HepG2 (cell line): ENCODE data around the gene LHB. TPM values are rescaled to one million over a fixed set of nuclear protein-coding genes. Genes with fewer than 3 reads are reported as not detected.

Experiments used
- ATAC-seq: fragments of 200-7000 bp; cut with Tn5 transposase; 3 replicates; pipeline ENCODE4 v1.9.1; 2020; ENCODE audit warnings: mild to moderate bottlenecking, moderate library complexity
- BruUV-seq: library from RNA; stranded (reverse); fragments of 400-500 nt; replicated peaks from 2 replicates; lab custom pipeline; 2021; lab: Mats Ljungman, UMichigan
- CTCF ChIA-PET: fragments of 300-600 bp; formaldehyde crosslinking; extraction: SDS; loops from one replicate; lab custom pipeline; 2021; ENCODE audit warnings: low total read pairs, inconsistent platforms, low intra/inter-chr PET ratio; lab: Yijun Ruan, JAX
- POLR2A ChIA-PET: fragments of 350-600 bp; sonication (Branson Sonifier 250); formaldehyde crosslinking; loops from one replicate; lab custom pipeline; 2020; ENCODE audit warnings: antibody characterized with exemption, inconsistent platforms; lab: Yijun Ruan, JAX
- DNase-seq: peaks from one replicate; pipeline ENCODE4 v3.0.0-alpha.2; 2015; ENCODE audit warnings: low spot score
- FAIRE-seq: peaks from 3 replicates; lab custom pipeline; 2011; peaks lifted over from hg19 to GRCh38; lab: Jason Lieb, UNC
- H2AFZ ChIP-seq: one replicate; pipeline ENCODE4 v1.6.1; 2011; ENCODE audit warnings: low read length, inconsistent platforms
- H3K27ac ChIP-seq: fragments of 300-600 bp; 3 replicates; pipeline ENCODE4 v1.8.0; 2011; ENCODE audit warnings: mixed run types, mild to moderate bottlenecking, mixed read lengths, low read length, inconsistent platforms; ENCODE audit not compliant: insufficient read depth; ENCODE audit errors: extremely low read length
- H3K27me3 ChIP-seq, 2 experiments: fragments of 200-600 bp in 1 of 2; 2 replicates in 1 of 2; 3 replicates in 1 of 2; pipeline versions ENCODE4 v1.6.0 to v1.8.0; 2011; ENCODE audit warnings: low read length in 2 of 2, mild to moderate bottlenecking in 2 of 2, moderate library complexity in 2 of 2, inconsistent platforms in 1 of 2; ENCODE audit not compliant: insufficient read depth in 2 of 2, control insufficient read depth in 1 of 2
- H3K36me3 ChIP-seq, 2 experiments: fragments of 200-600 bp in 1 of 2; replicated peaks in 1 of 2; 2 replicates in 1 of 2; 3 replicates in 1 of 2; pipeline versions ENCODE4 v1.5.1 to v1.8.0; 2011; ENCODE audit warnings: low read length in 2 of 2, inconsistent platforms in 1 of 2; ENCODE audit not compliant: insufficient read depth in 2 of 2, control insufficient read depth in 1 of 2
- H3K4me1 ChIP-seq: 2 replicates; pipeline ENCODE4 v1.5.1; 2012; ENCODE audit warnings: low read length, inconsistent platforms; ENCODE audit not compliant: insufficient read depth
- H3K4me2 ChIP-seq: 2 replicates; pipeline ENCODE4 v1.6.0; 2011; ENCODE audit warnings: low read depth, low read length, inconsistent platforms
- H3K4me3 ChIP-seq, 3 experiments: fragments of 200-600 bp in 1 of 3; sonication (generic), shearing (Covaris generic) in 1 of 3; replicated peaks in 1 of 3; 2 replicates each; pipeline ENCODE4 v1.5.1; 2011 to 2016; ENCODE audit warnings: low read length in 3 of 3, inconsistent platforms in 2 of 3, low read depth in 2 of 3, mild to moderate bottlenecking in 2 of 3, control low read depth in 1 of 3, mixed read lengths in 1 of 3; ENCODE audit not compliant: insufficient read depth in 1 of 3
- H3K79me2 ChIP-seq: one replicate; pipeline ENCODE4 v1.6.1; 2011; ENCODE audit warnings: low read length, inconsistent platforms; ENCODE audit not compliant: insufficient read depth
- H3K9ac ChIP-seq: 2 replicates; pipeline ENCODE4 v1.6.0; 2011; ENCODE audit warnings: mild to moderate bottlenecking, low read depth, low read length, inconsistent platforms; ENCODE audit not compliant: insufficient read depth
- H3K9me3 ChIP-seq: 2 replicates; pipeline ENCODE4 v1.5.1; 2012; ENCODE audit warnings: mild to moderate bottlenecking, low read length
- H4K20me1 ChIP-seq: 2 replicates; pipeline ENCODE4 v1.6.0; 2011; ENCODE audit warnings: inconsistent platforms, mild to moderate bottlenecking, low read length, moderate library complexity; ENCODE audit not compliant: insufficient read depth
- AGO2 ChIP-seq: fragments of 200-400 bp; formaldehyde crosslinking; optimal IDR thresholded peaks from 2 replicates; pipeline ENCODE3; 2017; ENCODE audit warnings: mild to moderate bottlenecking, low read depth, low read length, moderate library complexity
- CCDC6 ChIP-seq: sonication (generic); formaldehyde crosslinking; IDR thresholded peaks from 2 replicates; pipeline ENCODE4 v1.8.1; 2022; ENCODE audit warnings: mild to moderate bottlenecking, missing genetic modification reagents, moderate library complexity
- POLR2A ChIP-seq, 2 experiments: IDR thresholded peaks; 2 replicates each; pipeline ENCODE4 v1.6.1; 2011; ENCODE audit warnings: low read depth in 2 of 2, low read length in 2 of 2, mild to moderate bottlenecking in 1 of 2, moderate library complexity in 1 of 2; ENCODE audit not compliant: insufficient read depth in 1 of 2
- RBFOX2 ChIP-seq: fragments of 200-400 bp; formaldehyde crosslinking; IDR thresholded peaks from 2 replicates; pipeline ENCODE4 v1.6.1; 2017; ENCODE audit warnings: low read depth, mild to moderate bottlenecking, low read length
- ZNF143 ChIP-seq: sonication (generic); formaldehyde crosslinking; IDR thresholded peaks from 2 replicates; pipeline ENCODE4 v1.4.0; 2020; ENCODE audit warnings: missing genetic modification reagents
- ZNF264 ChIP-seq: sonication (generic); formaldehyde crosslinking; IDR thresholded peaks from 2 replicates; pipeline ENCODE4 v1.4.0; 2020; ENCODE audit warnings: missing genetic modification reagents
- ZNF292 ChIP-seq: sonication (generic); formaldehyde crosslinking; IDR thresholded peaks from 2 replicates; pipeline ENCODE4 v1.8.1; 2022; ENCODE audit warnings: mild to moderate bottlenecking, low read depth, missing genetic modification reagents, borderline replicate concordance
- ZNF891 ChIP-seq: sonication (generic); formaldehyde crosslinking; IDR thresholded peaks from 2 replicates; pipeline ENCODE4 v1.5.0; 2020; ENCODE audit warnings: mild to moderate bottlenecking, missing genetic modification reagents
- WGBS: methylation state at CpG from one replicate; pipeline ENCODE4 v1.1.6; 2017; ENCODE audit warnings: low lambda C conversion rate; 5-methylcytosine and 5-hydroxymethylcytosine counted together
- in situ Hi-C: cut with HindIII; loops from 2 replicates; pipeline ENCODE4 v1.10.0; 2017; ENCODE audit warnings: low pct_unique_long_range_greater_than_20kb; ENCODE audit not compliant: extremely low pct_ligation_motif_present
- intact Hi-C: fragments of 100-400 bp; cut with micrococcal nuclease; formaldehyde crosslinking; loops from one replicate; pipeline ENCODE4 v1.10.0; 2022; ENCODE audit not compliant: unreplicated experiment
- polyA plus RNA-seq, 8 experiments: library from polyadenylated mRNA; depleted of rRNA in 3 of 8; stranded (reverse) in 7 of 8; unstranded in 1 of 8; fragments of >200 nt; fragmentation: Illumina TruSeq in 4 of 8; extraction: Trizol in 4 of 8; gene quantifications; 2 replicates each; pipeline versions ENCODE4 v1.2.1 to v1.2.3, GENCODE V29; 2011 to 2016; ENCODE audit warnings: low read depth in 4 of 8, missing spikeins in 1 of 8, mixed read lengths in 1 of 8; ENCODE audit not compliant: insufficient read depth in 1 of 8
- total RNA-seq, 5 experiments: library from RNA; depleted of rRNA; stranded (reverse); fragments of >200 nt; fragmentation: Illumina TruSeq; extraction: Trizol; gene quantifications; 2 replicates each; pipeline ENCODE4 v1.2.3, GENCODE V29; 2016; ENCODE audit warnings: low read depth in 1 of 5

The LHB gene
- total and polyA plus RNA-seq, 2 of the 13 experiments (the other 11 are each of a cell fraction or from before 2014, with no cell fraction given): not detected

DNA sequence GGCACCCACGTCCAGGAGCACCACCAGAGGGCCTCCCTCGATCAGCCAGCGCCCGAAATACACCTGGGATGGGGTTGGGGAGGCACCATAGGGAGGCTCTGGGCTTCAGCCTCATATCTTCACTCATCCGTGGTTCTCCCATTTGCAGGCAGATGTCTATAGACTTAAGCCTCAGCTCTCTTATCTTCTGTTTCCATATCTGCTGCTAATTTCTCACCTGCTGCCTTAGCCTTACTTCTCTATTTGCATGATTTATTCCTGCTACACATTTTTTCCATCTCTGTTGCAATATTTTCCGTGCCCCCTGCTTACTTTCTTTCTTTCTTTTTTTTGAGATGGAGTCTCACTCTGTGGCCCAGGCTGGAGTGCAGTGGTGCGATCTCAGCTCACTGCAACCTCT, 29.6 kb downstream of the LHB start:
- peaks cover 21% of the 10 kb centered on the region for H3K79me2 ChIP-seq
- no peaks in the 10 kb centered on the region for H4K20me1 ChIP-seq
- peaks cover 13 to 49% of the 10 kb centered on the region in 2 experiments; a peak in 4 of 5 replicates for H3K36me3 ChIP-seq
- H3K27ac ChIP-seq: no peak overlapping the region
- FAIRE-seq (no peak), DNase-seq (no peak), ATAC-seq (no peak)
- H3K4me3 ChIP-seq: no peak overlapping the region
- H3K9ac ChIP-seq: no peak overlapping the region
- H2AFZ ChIP-seq: no peak overlapping the region
- no TSS peak for BruUV-seq
- no peak overlapping the region for H3K4me2 ChIP-seq
- H3K9me3 ChIP-seq: no peaks in the 10 kb centered on the region
- intact Hi-C loops (no loop called here), in situ Hi-C loops (no loop called here)
- H3K27me3 ChIP-seq: no peaks in the 10 kb centered on the region; a peak in 1 of 5 replicates
- CTCF ChIA-PET: no interaction called here
- peaks cover 23% of the 10 kb centered on the region for H3K4me1 ChIP-seq
- WGBS: over 99% methylated on average over 6 of the region's 7 CpGs
- POLR2A ChIA-PET: no interaction called here
- TF ChIP-seq CCDC6 (CRISPR knock-in tag): no peak
- 0 out of 2 replicates have a peak, but pooled peaks have one; percentile 34 for TF ChIP-seq RBFOX2
- peak; percentile 23 for TF ChIP-seq AGO2
- 0 out of 4 replicates have a peak, but pooled peaks of 1 of the 2 experiments have one; percentile 0 for TF ChIP-seq POLR2A (IDR thresholded peaks at IDR 0.05; ENCODE audit: insufficient read depth in 1 of 2, low read depth in 2 of 2, low read length in 2 of 2)
- no peak for TF ChIP-seq ZNF891 (CRISPR knock-in tag)
- TF ChIP-seq ZNF264 (CRISPR knock-in tag): no peak

DNA sequence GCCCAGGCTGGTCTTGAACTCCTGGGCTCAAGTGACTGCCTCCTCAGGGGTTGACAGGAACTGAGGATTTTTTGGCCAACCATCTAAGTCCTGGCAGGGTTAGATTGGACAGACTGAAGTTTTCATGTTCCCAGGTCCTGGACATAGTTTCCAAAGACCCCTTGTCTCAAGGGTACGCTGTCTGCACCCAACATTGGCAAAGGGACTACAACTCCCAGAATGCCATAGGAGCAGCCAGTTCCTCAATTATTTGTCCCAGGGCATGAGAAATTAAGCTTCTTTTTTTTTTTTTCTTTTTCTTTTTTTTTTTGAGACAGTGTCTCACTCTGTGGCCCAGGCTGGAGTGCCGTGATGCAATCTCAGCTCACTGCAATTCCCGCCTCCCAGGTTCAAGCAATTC, 30.7 kb downstream of the LHB start:
- Histone ChIP-seq H3K9ac (no peak overlapping the region), H3K79me2 (peaks cover 10% of the 10 kb centered on the region), H3K9me3 (no peaks in the 10 kb centered on the region), H3K4me2 (no peak overlapping the region), H2AFZ (no peak overlapping the region), H3K36me3 (peaks cover 20 to 54% of the 10 kb centered on the region in 2 experiments; a peak in 4 of 5 replicates), H3K4me1 (peaks cover 14% of the 10 kb centered on the region), H3K4me3 (no peak overlapping the region), H3K27me3 (no peaks in the 10 kb centered on the region), H3K27ac (no peak overlapping the region), H4K20me1 (no peaks in the 10 kb centered on the region)
- ATAC-seq (no peak), DNase-seq (no peak), FAIRE-seq (no peak)
- CTCF ChIA-PET: no interaction called here
- no TSS peak for BruUV-seq
- in situ Hi-C loops: no loop called here
- 99% methylated on average over 3 of the region's 3 CpGs for WGBS
- POLR2A ChIA-PET: no interaction called here
- TF ChIP-seq ZNF292: no peak
- peak; percentile 56 for TF ChIP-seq ZNF143
- intact Hi-C loops: no loop called here
